GM19324 (cell line): ENCODE data around the gene FASTKD2.
"Not testable (repeated sequence)": the region's sequence is repeated elsewhere in the genome, so short reads cannot be mapped to it uniquely, and the experiment has no call there.

Experiments used
- ATAC-seq: cut with Tn5 transposase; IDR thresholded peaks from one replicate; pipeline ENCODE4 v1.9.1; 2021; ENCODE audit warnings: mild to moderate bottlenecking, moderate library complexity; ENCODE audit not compliant: unreplicated experiment, low FRiP score

The FASTKD2 gene

GRCh38 chr2:206790311-206790935 lies 25.0 kb downstream of the FASTKD2 start:
- no peak for ATAC-seq

GRCh38 chr2:206792645-206793044 lies 27.2 kb downstream of the FASTKD2 start:
- ATAC-seq = no peak

GRCh38 chr2:206797376-206797775 lies 32.0 kb downstream of the FASTKD2 start:
- no peak for ATAC-seq

GRCh38 chr2:206798000-206798399 lies 32.6 kb downstream of the FASTKD2 start:
- ATAC-seq = peak; percentile 60

GRCh38 chr2:206799083-206799482 lies 33.7 kb downstream of the FASTKD2 start:
- no peak for ATAC-seq

- peak; percentile 40 for ATAC-seq
Observed at GRCh38 chr2:206800506-206801417, 35.4 kb downstream of the FASTKD2 start.

- ATAC-seq = no peak
Observed at GRCh38 chr2:206801418-206802189, 36.2 kb downstream of the FASTKD2 start.

GRCh38 chr2:206802654-206803514 lies 37.5 kb downstream of the FASTKD2 start:
- ATAC-seq = no peak

GRCh38 chr2:206804326-206804725 lies 38.9 kb downstream of the FASTKD2 start:
- no peak for ATAC-seq

GRCh38 chr2:206805887-206806607 lies 40.6 kb downstream of the FASTKD2 start:
- ATAC-seq = no peak

GRCh38 chr2:206807624-206808023 lies 42.2 kb downstream of the FASTKD2 start:
- ATAC-seq = not testable (repeated sequence)

GRCh38 chr2:206812471-206812870 lies 47.1 kb downstream of the FASTKD2 start:
- ATAC-seq = not testable (repeated sequence)

GRCh38 chr2:206814498-206814897 lies 49.1 kb downstream of the FASTKD2 start:
- ATAC-seq = no peak

- no peak for ATAC-seq
Observed at GRCh38 chr2:206820807-206821206, 55.4 kb downstream of the FASTKD2 start.

- no peak for ATAC-seq
Observed at GRCh38 chr2:206823178-206823577, 57.8 kb downstream of the FASTKD2 start.

- no peak for ATAC-seq
Observed at GRCh38 chr2:206824087-206824618, 58.7 kb downstream of the FASTKD2 start.

GRCh38 chr2:206824993-206825392 lies 59.6 kb downstream of the FASTKD2 start:
- ATAC-seq = no peak

GRCh38 chr2:206831442-206831995 lies 66.1 kb downstream of the FASTKD2 start:
- ATAC-seq = no peak

- no peak for ATAC-seq
Observed at GRCh38 chr2:206832873-206833272, 67.5 kb downstream of the FASTKD2 start.
